T1000 (cell line): Measurements from ENCODE around the gene GPR3.

Experiments
- DNase-seq: peaks from one replicate; lab custom pipeline; 2025; ENCODE audit warnings: mixed read lengths; lab: John Stamatoyannopoulos, UW

GPR3 gene

DNA sequence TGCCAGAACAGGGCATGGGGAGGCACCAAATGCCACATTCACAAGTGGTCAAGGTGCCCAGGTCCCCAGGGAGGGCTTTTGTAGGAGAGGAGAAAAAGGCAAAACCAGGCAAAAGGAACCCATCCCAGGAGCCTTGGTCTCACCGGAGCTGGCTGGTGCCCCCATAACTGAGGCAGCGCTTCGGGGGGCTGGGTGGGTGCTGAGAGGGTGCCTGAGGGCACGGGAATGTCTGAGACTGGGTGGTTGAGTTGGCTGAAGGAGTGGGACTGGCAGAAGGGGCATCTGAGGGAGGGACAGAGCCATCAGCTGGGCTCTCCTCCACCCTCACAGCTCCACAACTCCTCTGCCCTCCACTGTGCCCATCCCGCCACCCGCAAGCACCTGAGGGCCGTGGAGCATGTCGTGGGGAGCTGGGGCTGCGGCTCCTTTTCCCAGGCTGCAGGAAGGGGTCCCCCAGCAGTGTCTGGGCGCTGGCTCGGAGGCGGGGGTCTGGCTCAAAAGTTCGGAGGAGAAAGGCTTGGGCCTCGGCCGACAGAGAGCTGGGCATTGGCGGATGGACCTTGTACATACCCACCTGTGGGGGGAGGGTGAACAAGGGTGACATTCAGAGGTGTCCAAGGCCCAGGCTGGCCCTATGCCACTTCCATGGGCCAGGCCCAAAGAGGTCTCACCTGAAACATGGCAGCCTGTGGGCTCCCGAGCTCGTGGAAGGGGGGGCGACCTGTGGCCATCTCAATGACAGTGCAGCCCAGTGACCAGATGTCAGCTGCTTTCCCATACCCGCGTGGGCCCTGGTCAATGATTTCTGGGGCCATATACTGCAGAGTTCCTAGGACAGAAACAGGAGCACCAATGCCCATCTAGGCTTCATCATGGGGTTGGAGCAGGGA lies 34.1 kb upstream of the GPR3 start:
- DNase-seq, result no peak

DNA sequence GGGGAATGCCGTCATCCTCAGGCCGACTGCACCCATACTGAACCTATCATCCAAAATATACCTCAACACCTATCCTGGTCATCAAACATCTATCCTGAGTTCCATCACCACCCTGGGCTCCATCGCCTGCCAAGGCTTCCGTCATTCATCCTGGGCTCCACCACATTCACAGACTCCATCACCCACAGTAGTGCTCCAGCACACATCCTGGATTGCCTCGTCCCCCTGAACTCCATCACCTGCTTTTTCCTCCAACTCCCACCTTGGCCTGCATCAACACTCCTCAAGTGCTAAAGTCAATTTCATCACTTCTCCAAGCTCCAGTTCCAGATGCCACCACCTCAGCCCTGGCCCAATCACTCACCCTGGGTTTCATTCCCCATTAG lies 33.5 kb upstream of the GPR3 start:
- no peak for DNase-seq

DNA sequence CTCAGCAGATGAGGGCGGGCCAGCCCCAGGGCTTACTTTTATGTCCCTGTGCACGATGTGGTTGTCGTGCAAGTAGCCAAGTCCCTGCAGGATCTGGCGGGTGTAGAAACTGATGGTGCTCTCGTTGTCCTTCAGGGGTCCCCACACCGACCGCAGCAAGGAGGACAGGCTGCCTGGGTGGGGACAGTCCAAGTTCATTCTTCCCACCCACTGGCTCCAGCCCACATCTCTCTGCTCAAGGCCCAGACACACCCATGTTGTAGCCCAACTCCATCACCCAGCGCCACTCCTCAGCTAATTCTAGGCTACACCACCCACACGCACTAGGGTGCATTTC lies 32.6 kb upstream of the GPR3 start:
- DNase-seq, result no peak

DNA sequence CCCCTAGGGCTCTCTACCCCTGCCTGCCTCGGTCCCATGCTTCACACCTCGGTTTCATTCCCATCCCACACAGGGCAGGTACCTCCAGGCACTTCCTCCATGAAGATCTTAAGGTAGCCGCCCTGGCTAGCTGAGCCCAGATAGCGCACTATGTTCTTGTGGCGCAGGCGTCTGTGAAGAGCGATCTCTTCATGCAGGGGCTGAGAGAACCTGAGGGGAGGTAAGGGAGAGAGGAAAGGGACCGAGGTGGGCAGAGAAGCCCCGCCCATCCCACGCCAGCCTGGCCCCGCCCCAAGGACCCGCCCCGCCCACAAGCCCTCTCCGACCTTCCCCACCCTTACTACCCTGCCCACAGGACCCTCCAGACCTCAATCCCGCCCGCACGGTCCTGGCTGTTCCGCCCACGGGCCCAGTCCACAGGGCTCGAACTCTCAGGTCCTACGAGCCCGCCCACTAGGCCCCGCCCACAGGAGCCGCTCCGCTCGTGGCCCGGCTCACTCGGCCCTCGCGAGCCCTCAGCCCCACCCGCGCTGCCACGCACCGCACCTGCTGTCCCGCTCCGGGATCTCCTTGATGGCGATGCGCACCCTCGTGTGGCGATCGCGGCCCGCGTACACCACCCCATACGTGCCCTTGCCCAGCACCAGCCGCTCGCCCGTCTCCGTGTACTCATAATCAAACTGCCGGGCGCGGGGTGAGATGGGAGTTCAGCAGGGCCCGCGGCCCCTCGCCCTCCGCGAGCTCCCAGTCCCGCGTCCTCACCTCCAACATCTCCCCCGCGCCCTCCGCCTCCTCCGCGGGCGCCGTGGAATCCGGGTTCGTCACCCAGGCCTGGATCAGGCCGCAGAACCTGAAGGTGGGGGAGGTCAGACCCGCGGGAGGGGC lies 32.0 kb upstream of the GPR3 start:
- DNase-seq, result no peak

DNA sequence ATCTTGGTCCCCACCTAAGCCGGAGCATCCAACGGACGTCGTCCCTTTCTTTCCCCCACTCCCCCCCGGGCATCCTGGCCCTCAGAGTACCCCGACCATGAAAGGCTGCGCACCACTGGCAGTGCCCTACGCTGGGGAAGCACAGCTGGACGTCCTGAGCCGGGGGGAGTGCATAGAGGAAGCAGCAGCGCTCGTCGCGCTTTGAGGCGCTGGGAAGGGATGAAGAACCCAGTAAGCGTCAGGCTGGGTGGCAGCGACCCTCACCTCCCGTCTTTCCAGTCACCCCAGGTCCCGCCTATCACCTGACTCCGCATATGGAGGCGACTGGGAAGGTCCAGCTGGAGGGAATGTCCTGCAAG lies 31.4 kb upstream of the GPR3 start:
- no peak for DNase-seq

DNA sequence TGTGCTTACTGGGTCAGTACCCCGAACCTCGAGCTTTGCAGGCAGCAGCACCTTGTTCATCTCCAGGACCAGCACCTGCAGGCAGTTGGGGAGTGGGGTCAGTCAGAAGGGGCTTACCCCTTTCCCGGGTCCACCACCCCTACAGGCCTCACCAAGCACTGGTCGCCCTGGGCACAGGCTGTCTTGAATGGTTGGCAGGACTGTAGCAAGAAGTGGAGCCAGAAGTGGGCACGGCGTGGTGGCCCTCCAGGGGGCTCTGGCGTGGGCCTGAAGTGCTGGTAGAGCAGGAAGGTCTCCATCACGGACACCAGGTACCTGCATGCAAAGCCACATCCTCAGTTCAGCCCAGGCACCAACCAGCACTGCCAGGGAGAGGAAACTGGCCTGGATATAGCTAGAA lies 30.9 kb upstream of the GPR3 start:
- DNase-seq, result no peak

DNA sequence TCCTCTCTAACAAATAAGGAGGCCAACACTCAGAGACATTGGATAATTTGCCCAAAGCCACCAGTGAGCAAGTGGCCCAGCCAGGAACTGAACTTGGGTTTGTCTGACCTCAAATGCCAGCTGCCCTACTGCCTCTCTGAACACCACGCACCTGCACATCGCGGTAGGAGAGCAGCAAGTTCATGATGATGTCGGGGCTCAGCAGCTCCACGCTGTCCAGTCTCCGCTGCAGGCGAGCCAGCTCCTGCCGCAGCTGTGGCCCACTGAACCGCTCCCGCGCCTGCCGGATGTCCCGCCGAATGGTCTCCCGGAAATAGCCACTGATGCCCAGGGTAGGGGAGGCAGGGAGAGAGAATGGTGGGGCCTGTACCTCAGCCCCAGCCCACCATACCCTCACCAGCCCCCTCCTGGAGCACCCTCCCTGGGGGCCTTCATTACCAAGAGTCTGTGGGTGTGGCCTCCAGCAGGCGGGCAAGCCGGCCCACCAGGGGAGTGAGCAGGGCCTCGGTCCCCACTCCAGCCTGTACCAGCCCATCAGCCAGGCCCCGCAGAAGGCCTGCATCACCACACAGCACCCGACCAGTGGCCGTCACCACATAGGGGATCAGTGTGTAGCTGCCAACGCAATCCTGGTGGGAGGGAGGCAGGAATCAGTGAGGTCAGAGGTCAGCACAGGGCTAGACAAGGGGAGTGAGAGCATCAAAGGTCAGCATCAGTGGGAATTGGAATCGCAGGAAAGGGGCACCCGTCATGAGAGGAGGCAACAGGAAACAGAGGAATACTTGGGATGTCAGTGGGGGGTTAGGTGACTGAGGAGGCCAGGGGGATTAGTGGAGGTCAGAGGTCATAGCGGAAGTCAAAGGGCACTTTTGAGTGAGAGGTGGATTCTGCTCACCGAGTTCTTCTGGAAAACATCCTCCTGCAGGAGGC lies 28.4 kb upstream of the GPR3 start:
- DNase-seq, result no peak

DNA sequence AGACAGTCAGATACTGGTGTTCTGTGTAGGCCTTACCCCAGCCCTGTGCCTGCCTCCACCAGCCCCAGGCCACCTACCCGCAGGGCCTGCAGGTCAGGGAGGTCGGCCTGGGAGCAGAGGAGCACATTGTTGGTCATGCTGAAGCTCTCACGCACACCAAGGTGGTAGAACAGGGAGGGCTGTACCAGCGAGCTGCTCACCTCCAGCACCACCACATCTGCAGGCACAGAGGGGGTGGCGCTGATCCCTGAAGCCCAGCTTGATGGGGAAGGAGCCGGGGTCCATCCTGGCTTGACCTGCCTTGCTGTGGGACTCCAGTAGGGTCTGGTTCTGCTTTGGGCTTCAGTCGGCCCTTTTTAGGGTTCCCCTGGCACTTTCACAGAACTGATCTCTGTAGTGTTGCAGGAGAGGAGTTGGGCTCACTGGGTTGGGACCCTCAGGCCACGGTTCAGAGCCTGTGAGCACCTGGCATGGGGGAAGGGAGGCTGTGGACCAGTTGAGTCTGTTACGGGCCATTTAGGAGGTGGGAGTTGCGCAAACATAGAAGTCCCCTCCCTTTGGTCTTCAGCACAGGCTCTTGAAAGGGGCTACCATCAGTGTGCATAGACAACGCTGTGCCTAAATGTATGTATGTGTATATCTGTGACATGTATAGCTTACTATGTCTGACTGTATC lies 27.6 kb upstream of the GPR3 start:
- DNase-seq, result no peak

DNA sequence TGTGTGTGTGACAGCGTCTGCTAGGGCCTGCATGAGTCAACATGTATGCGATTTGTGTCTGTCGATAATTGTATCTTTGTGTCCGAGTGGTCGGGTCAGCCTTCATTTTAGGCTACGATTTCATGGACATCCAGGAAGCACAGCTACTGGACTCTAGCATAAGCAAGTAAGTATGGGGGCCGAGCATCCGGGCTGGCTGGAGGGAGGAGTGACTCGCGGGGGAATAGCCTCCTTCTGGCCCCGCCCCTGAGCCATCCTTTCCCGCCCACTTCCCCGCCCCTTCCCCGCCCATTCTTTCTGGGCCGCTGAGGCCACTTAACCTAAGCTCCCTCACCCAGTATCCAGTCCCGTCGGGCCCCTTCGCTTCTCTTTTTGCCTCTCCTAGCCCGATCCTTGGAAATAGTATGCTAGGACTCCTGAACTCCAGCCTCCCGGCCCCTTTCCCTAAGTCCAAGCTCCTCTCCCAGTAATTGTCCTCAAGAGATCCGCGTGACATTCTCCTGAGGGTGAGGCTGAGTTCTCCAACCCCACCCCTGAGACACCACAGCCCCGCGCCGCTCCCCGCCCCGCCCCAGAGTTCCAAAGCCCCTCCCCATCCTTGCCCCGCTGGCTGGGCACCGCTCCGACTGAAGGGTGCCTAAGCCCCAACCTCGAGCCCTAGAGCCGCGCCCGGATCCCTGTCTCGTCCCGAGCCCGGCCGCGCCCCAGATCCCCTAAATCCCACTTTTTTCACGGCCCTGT lies 26.9 kb upstream of the GPR3 start:
- peak; percentile 87 for DNase-seq

DNA sequence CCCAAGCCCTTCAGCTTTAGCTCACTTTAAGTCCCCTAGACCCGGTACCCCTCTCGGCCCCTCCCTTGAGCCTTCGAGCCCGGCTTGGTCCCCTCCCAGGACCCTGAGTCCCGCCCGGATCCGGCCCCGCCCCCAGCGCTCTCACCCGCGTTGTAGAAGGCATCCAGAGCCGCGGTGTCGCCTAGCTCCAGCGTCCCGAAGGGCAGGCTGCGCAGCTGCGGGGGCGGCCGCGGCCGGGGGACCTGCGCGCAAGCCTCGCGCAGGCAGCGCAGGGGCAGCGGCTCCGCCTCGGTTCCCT lies 26.4 kb upstream of the GPR3 start:
- DNase-seq, result peak; percentile 75

DNA sequence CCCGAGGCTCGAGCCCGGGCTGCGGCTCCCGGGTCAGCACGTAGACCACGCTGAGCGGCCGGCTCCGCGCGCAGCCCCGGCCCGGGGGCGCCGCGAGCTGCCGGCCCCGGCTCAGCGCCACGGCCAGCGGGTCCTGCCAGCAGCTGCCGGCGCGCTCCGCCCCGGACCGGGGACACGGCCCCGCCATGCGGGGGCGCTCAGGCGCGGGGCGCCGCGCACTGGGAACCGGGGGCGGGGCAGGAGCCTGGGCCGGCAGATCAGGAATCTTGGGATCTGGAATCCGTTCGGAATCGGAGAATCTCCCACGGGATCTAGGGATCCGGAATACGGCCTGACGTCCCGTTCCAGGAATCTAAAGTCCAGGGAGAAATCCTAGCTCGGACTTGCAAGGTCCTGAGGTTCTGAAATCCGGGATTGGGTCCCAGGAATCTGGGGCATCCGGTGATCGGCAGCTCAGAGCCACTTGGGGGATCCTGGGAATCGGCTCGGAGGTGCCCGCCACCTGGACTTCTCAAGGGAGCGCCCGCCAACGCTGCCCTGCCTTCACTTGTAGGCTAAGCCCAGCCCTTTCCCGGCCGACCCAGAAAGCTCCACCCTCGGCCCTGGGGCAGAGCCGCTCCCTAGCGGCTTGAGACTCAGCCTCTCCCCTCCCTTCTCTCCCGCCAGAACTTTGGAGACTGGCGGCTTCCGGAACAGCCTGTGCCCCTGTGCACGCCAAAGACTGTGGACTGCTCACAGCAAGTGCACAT lies 25.8 kb upstream of the GPR3 start, which contains the start of gene MAP3K6:
Gene MAP3K6, minus strand, starts transcription at position 551 of the 749 bp plus-strand sequence. Its CDS starts 364 bp downstream, at position 187.
- DNase-seq, result peak; percentile 73

DNA sequence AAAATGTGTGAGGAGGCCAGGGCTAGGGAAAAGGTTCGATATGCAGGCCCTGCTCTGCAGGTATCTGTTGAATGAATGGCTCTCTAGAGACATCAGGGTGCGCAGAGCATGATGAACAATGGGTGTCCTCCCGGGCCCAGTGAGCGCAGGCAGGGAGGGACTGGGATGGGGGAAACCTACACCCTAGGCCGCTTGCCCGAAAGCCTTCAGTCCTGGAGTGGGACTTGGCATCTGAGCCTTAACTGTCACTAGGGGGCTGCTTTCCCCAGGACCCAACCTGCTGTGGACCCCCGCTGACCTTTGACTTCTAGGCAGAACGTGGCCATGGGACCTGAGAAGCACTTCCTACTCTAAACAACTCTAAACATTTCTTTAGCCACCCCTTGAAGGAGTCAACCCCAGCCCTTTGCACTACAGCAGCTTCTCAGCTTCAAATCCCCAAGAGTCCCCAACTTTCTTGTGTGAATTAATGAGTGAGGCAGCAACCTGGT lies 25.2 kb upstream of the GPR3 start:
- DNase-seq, result no peak

DNA sequence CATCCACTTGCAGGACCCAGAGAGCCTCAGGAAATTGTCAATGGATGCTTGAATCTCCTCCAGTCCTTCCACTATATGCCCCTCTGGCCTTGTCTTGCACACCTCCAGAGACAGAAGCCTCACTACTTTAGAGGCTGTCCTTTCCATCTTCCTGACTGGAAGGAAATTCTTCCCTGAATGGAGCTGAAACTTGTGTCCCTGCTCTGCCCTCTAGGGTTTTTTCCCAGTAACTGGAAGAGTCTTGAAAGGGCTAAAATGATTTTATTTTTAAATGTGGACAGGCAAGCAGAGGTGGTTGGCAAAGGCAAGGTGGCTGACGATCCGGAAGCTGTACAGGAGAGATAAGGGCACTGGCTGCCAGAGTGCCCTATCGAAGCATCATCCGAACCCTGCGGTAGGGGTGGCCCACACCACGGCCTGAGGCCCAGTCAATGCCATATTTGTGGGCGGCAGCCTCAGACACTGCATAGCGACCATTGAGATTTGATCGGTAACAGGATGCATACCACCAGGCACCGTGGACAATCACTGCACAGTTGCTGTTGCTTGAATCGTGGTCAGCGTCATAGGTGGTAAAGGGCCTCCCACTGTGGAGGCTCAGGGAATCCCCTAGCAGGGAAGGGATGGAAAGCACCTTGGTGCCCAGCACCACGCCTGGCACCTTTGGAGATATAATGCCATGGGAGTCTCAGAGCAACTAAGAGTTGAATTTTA lies 23.4 kb upstream of the GPR3 start:
- no peak for DNase-seq

DNA sequence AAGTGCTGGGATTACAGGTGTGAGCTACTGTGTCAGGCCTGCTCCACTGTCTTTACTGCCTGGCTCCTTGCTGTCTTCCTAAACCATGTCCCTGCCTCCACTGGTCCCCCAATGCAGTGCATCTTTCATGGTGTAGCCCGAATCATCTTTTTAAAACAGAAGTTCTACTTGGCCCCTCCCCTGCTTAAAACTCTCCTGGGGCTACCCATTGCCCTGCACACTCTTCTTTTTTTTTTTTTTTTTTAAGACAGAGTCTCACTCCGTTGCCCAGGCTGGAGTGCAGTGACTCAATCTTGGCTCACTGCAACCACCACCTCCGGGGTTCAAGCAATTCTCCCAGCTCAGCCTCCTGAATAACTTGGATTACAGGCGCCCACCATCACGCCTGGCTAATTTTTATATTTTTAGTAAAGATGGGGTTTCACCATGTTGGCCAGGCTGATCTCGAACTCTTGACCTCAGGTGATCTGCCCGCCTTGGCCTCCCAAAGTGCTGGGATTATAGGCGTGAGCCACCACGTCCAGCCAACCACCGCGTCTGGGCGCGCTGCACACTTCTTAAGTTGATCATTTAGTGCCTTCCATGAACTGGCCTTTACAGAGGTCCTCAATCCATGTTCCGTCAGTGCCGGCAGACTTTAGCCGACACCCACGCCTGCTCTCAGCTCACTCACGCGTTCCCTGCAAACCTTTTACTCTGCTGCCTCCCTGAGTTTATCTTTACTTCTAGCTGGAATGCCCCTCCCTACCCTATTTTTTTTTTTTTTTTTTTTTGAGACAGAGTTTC lies 20.2 kb upstream of the GPR3 start:
- no peak for DNase-seq

DNA sequence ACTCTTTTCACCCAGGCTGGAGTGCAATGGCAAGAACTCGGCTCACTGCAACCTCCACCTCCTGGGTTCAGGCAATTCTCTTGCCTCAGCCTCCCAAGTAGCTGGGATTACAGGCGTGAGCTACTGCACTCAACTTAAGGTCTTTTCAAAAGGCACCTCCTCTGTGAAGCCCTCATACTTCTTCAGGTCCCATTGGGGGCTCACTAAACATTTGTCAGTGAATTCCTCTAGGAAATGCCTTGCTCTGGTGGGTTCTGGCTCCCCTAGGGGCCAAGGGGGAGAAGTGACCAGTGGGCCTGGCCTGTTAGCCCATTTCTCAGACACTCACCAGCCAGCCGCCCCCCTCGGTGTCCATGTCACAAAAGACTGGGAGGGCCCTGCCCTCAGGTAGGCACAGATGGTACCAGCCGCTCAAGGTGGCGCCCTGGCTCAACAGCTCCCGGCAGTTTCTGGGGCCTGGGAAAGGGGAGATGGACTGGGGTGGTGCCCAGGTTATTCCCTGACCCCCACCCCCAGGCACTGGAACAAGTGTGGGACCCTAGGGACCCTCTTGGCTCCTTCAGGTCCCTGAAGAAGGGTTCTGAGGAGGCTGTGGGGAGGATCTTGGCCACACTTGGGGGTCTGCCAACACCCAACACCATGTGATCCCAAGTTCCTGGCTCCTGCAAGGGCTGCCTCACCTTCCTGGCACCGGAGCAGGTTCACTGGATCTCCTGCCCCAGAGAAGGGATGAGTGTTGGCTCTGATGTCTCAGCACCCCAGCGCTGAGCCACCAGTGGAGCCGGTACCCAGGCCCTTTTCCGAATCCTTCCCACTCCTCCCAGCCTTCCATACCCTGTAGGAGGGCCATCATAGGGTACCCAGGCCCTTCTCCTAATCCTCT lies 19.4 kb upstream of the GPR3 start:
- no peak for DNase-seq

DNA sequence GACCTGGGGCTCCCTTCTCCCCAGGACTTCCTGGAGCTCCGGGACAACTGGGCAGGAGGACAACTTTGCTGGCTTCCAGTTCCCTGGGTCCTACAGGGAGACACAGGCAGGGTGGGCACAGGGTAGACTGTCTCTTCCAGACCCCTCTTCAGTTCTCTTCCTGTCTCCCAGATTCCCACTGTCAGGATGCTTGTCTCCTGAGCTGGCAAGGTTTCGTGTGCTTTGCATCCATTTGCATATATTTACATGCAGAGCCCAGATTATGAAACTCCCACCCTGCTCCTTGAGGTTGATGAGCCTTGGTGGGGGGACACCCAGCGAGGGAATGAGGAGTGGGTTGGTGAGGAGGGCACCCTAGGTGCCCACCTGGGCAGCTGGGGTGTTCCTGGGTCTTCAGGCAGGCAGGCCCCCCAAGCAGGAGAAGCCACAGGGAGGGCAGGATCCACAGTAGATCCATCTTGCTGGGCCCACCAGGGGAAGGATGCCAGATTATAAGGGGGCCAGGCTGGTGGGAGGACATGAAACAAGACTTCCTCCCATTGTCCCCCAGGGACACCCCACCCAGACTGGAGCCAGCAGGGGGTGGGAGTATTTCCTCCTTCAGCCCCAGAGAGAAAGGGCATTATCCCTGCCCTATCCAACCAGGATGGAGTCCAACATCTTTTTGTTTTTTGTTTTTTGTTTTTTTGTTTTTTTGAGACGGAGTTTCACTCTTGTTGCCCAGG lies 17.9 kb upstream of the GPR3 start, which contains the start of gene FCN3:
Gene FCN3, minus strand, starts transcription at position 463 of the 725 bp plus-strand sequence. Its CDS starts 6 bp downstream, at position 457.
- no peak for DNase-seq
